Activated T-cell treated with anti-CD3 and anti-CD28 coated beads, Interleukin-2, amount 50 U/mL, for 1 hour (primary cell): Measurements from ENCODE around the gene EBPL.

Experiments
- DNase-seq: peaks from one replicate; pipeline ENCODE4 v3.0.0-alpha.2; 2020

The EBPL gene

DNA sequence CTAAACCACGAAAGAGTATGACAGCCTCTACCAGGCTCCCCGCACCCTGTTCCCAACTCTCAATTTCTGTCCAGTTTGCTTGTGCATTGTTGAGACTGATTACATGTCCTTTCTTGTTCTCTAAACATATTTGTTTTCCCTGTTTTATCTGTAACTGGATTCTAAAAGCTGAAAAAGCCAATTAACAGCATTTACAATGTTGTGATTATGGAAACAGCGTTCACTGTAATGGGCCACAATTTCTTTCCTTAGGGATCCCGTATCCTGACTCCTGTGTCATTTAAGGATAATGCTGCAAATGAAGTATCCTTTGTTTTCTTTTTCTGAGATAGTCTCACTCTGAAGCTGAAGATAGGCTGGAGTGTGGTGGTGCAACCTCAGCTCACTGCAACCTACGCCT lies 20.5 kb downstream of the EBPL start:
- DNase-seq: no peak

DNA sequence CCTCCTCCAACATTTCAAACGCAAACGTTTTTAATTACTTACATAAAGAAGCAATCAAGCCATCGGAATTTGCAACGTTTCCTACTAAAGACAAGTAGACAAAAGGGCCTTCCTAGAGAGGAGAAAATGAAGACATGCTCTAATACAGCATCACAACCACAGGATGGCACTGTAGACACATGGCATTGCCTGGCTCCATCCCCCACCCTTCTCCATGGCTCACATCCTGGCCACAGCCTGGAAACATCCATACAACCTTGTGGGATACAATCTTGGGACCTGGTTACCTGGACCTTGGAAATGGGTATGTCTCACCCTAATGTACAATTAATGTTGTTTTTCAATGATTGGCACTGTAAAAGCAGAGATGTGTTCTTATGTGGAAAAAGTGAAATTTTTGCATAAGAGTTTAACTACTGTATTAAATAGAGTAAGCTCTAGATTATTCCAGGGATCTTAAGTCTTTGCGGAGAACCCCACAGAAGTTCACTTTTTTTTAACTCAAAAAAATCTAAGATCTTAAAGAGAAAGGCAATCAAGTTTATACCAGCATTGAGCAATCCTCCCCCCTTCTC lies 21.5 kb downstream of the EBPL start:
- DNase-seq: no peak

DNA sequence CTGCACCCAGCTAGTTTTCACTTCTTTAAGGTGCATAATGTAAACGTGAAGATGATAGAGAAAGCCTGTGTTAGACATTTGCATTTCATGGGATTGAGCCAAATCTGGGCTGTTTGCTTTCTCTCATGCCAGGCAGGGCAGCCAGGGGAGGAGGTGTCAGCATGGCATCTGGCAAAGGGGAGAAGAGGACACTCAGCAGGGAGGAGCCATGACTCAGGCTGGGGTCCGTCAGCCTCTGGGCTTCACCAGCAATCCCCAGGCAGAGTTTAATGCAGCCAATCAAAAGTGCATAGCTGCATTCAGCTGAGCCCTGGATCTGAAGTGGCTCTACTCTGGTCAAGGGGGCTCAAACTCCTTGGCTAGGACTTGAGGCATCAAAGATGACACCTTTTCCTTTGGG lies 23.5 kb downstream of the EBPL start:
- no peak for DNase-seq

DNA sequence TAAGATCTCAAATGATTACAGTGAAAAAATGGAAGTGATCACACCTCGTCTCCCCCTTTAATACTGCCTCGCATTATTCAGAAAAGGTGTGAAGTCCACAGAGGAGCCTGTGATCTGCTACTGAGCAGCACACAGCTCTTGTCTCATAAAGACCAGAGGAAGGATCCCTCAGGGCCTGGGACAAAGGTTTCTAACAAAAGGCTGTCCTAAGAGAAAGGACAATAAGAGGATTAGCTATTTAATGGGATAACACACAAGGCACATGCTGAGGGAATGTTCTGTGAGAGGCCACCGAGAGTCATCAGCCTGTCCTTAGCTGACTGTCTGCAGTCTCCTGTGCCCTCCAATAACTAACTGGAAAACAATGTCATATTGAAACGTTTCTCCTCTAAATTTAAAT lies 26.7 kb downstream of the EBPL start:
- no peak for DNase-seq

DNA sequence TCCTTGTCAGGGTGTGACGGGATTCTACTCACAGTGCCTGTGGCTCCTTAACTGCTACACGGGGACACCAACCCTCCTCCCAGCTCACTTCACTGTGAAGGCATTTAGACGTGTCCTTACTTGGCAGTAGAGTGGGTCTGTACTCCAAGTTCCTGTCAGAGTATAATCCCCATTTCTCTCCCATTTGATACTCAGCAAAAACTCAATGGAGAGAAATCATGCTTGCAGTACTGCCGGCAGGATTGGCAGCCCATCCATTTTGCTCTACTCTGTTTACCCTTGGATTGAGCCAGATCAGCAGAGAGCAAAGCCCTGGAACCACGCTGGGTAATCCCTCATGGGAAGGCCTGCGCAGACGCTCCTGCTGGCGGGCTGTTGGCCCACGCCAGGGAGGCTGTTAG lies 34.0 kb downstream of the EBPL start:
- no peak for DNase-seq

DNA sequence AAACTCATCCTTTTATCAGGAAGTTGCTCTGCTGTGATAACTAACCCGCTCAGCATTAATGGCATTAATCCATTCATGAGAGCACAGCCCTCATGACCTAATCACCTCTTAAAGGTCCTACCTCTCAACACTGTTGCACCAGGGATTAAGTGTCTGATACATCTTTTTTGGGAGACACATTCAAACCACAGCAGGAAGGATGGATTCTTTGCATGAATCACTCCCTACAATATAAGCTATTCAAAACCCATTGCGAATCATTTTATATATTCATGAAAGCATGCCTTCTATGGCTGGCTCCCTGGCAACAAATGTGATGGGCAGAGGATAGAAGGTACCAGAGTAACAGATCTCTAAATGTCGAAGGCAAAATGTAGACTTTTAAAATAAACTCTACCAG lies 35.4 kb downstream of the EBPL start:
- DNase-seq: no peak

DNA sequence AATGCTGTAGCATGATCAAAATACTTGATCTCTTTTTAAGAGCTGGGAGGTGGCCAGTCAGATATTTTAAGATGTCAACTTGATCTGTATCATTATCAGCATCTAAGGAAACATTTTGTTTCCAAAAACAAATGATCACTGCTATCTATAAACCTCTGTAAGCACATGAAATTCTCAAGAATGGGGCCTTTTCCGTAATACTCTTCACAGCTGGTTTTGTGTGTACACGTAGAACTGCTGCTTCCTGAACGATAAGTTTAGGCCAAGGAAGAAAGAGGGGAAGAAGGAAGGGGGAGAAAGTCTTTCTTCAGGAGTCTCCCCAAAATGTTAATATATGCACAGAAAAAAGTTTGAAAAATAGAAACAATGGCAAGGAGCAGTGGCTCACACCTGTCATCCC lies 37.3 kb downstream of the EBPL start:
- DNase-seq: no peak

DNA sequence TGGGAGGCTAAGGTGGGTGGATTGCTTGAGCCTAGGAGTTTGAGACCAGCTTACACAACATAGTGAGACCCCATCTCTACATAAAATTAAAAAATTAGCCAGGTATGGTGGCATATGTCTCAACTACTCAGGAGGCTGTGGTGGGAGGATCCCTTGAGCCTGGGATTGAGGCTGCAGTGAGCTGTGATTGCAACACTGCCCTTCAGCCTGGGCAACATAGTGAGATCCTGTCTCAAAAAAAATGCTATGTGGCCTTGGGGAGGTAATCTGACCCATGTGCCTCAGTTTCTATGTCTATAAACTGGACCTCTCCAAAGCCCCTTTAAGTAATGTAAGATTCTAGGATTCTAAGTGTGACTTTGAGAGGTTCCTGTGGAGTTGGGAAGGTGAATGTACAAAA lies 37.8 kb downstream of the EBPL start:
- DNase-seq: no peak

DNA sequence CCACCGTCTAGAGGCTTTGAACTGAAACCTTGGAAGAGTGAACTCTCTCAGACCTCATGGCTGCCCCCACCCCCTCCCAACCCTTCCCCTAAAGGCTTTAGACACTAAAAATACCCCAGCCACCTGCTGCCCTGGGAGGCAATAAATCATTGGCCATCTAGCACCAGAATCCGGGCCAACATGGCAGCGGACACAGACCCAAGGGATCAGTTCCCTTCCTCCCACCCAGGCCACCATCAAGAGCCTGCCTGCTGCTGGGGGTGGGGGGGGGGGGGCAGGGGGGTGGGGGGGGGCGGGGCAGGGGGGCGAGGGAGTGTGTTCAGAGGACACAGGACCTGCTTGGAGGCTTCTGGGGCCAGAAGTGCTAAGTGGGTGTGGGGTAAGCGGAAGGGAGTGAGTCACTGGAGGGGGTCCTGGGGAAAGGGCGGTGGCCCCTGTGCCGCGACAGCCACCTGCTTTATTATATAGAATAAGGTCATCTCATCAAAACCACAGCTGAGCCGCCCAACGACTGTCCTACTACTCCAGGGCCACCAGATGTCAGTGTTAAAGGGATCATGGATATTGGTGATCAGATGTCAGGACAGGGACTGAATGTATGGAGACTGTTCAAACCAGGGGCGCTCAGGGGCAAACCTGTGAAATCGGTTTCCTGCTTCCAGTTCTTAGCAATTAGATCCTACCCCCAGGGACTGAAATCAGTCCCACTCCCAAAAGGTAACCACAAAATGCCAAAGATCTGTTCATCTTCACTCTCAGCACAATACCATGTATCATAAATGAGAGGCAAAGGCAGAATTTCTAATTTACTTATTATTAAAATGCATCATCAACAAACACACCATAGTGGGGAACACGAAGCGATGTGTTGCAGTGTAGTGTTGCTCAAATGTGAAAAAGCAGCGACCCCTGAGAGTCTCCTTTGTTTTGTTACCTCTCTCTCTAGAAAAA lies 38.7 kb downstream of the EBPL start:
- DNase-seq: no peak

DNA sequence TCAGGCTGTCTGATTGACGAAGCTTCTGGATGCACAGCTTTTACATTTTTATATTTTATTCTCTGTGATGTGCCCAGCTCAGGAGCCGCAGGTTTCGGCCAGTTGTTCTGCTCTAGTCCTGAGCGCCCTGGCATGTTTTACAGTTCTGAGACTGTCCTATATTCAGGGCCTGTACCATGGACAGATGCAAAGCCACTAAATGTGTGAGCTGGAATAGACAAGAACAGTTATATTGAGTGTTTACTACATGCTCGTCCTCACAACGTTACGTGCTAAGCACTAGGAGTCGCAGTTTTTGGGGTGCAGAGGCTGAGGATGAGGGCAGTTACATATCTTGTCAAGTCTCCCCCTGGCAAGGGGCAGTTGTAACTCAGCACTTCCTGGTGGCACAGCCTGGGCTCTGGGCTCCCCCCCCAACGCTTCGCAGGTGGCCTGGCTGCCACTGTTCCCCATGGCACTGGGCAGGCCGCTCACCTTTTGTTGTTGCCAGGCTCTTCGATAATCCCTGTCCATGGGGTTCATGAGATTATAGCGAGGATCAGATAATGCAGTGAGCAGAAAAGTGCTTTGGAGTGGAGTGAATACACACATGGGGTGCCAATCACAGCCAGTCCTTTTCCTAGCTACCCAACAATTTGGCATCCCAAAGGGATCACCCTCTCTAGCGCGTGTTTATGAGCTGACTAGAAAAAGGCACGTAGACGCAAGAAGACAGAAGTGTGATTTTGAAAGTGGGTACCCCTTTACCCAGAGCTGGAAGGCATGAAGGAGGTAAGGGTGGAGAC lies 39.5 kb downstream of the EBPL start:
- DNase-seq: no peak

DNA sequence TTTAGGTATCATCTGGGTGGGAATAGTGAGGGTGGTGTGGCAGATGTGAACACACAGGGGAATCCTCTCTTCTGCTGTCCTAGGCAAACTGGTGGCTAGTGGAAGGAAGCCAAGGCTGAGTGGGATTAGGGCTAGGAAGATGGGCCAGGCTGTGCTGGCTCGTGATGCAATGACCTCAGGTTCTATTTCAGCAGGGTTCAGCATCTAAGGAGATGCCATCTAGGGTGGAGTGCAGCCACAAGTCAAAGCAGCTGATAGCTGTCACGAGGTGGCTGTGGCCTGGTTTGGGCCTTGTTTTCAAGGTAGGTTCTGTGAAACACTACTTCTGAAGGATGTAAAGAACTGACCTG lies 41.3 kb downstream of the EBPL start:
- DNase-seq: no peak

DNA sequence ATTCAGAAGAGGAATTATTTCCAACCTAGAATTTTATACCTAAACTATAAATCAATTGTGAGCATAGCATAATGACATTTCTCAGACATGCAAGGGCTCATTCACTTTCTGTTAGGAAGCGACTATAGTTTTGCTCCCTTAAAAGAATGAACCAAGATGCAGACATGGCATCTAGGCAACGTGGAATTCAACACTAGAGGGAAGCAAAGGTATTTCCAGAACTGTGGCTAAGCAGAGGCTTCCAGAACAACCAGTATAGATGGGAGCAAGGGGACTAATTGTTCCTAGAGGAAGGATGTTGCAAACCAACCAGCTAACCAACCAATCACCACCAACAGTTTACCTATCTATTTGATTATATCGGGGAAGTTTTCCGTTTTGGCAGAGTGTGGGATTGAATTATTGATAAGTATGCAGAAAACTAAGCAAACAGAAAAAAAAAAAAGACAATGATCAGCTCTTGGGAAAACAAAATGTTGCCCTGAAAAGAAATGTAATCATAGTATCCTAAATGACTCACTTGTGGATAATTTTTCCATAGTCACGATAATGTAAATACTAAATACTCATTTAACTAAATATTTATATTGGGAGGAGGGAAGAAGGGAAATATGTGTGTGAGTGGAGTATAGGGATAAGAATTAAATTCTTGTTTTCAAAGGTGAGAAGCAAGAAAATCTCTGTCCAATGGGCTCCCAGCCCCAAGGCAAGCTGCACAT lies 41.9 kb downstream of the EBPL start:
- no peak for DNase-seq

DNA sequence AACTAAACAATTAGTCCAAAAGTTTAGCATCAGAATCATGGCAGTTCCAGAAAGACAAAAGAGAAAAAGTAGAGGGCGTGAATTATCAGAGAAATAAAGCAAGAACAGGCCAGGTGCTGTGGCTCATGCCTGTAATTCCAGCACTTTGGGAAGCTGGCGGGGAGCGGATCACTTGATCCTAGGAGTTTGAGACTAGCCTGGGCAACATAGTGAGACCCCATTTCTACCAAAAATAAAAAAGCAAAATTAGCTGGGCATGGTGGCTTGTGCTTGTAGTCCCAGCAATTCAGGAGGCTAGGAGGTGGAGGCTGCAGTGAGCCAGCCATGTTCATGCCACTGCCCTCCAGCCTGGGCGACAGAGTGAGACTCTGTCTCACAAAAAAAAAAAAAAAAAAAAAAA lies 44.6 kb downstream of the EBPL start:
- no peak for DNase-seq

DNA sequence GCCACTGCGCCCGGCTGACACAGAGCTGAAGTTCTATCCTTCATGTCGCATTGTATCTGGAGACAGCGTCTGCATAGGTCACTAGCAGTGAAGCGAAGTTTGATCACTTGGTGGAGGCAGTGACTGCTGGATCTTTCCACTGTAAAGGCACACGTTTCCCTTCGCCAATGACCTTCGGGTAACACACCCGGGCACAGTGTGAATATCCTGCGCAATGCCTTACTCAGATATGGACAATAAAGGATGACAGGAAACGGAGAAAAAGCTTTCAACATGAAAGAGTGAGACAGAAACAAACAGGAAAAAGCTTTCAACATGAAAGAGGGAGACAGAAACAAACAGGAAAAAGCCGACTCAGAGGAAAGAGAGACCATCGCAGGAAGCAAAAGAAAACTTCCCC lies 45.8 kb downstream of the EBPL start:
- DNase-seq: no peak

DNA sequence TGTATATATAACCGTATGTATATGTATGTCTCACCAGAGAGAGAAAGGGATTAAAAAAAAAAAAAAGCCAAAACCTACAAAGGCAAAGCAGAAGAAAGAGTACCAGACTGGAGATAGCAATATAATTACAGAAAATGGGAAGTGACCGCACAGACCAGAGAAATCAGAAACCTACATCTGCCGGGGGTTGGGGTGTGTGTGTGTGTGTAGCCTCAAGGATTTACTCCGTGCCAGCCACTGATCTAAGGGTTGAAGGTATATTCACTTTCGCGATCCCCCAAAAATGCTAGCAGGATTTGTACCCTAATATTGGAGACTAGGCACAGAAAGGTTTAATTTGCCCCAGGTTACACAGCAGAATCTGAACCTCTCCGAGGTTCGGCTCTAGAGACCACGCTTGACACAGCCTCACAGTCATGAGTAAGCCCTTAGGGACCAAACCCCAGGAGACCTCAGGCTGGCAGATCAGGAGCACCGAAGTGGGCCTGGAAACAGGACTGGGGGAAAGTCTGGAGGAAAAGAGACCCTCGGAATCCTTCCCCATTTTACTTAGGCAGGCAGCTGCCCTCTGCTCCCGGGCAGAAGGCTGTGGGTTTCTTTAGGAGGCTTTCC lies 48.1 kb downstream of the EBPL start:
- no peak for DNase-seq

DNA sequence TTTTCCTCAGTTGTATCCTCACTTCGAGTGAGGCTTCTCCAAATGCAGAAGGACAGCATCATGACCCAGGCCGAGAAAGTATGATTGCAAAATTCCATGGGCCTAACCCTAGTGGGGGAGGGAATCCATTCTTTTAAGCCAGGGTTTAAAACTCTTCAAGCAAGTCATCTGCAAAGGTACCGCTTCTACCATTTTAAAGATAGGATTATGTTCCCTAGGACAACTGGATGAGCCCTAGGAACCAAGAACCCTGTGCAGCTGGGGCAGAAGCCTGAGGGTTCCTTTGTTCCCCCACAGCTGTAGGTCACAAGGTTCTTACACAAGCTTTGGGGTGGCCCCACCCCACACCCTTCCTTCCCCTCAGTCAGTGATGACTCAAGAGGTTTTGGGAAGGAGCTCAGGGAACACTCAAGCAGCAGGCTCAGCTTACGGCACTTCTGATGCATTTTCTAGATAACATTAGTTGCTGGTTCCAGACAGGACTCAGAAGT lies 49.4 kb downstream of the EBPL start:
- no peak for DNase-seq

DNA sequence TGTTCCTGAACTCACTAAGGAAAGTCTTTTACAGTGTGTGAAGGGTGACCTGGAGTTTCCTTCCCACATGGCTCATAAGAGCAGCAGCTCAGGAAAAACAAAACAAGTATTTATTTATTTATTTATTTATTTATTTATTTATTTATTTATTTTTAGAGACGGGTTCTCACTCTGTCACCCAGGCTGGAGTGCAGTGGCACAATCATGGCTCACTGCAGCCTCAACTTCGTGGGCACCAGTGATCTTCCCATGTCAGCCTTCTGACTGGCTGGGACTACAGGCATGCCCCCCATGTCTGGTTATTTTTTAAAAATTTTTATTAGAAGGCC lies 52.6 kb downstream of the EBPL start:
- no peak for DNase-seq

DNA sequence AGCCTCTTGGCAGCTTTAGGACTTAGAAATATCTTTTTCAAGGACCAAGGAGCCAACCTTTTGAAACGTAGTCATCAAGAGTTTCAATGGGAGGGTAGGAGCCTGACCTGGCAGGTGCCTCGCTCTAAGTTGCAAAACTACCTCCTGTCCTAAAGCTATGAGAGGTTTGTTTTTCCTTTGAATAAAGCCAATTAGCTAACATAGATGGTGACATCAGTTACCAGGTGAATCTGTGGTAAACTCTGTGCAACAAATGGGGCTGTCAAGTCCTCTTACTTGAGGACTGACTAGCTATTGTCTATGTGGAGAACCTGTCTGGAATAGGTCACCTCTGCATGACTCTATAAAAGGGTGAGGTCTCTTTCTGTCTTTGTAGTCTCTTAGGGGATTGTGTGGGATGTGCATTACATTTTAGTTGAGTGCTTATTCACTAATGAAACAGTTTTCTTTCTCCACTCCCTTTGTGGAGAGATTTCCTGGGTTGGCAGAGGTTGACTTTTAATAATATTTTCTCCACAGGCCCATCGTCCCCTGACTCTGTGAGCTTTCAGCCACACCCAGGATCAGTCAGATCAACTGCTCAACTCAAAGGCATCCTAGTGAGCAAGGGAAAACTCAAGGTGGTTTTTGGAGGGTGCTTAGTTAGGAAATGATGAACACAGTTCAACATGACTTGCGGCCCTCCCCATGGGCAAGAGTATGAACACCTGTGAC lies 53.1 kb downstream of the EBPL start:
- no peak for DNase-seq

DNA sequence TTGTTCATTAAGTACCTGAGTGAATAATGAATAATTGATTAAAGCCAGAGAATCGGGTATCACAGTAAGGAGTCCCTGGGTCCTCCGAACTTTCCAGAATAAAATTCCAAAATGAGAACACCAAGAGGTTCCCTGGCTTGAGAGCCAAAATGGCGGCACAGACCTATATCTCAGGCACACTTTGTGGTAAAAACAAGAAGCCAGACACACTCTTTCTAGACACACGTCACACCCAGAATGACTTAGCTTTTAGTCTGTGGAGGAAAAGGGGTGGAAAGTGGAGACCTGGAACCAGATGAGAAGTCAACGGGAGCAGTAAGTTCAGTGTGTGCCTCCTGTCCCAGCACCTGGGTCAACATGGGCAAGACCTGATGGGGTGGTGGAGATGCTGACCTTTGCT lies 54.6 kb downstream of the EBPL start:
- DNase-seq: no peak

DNA sequence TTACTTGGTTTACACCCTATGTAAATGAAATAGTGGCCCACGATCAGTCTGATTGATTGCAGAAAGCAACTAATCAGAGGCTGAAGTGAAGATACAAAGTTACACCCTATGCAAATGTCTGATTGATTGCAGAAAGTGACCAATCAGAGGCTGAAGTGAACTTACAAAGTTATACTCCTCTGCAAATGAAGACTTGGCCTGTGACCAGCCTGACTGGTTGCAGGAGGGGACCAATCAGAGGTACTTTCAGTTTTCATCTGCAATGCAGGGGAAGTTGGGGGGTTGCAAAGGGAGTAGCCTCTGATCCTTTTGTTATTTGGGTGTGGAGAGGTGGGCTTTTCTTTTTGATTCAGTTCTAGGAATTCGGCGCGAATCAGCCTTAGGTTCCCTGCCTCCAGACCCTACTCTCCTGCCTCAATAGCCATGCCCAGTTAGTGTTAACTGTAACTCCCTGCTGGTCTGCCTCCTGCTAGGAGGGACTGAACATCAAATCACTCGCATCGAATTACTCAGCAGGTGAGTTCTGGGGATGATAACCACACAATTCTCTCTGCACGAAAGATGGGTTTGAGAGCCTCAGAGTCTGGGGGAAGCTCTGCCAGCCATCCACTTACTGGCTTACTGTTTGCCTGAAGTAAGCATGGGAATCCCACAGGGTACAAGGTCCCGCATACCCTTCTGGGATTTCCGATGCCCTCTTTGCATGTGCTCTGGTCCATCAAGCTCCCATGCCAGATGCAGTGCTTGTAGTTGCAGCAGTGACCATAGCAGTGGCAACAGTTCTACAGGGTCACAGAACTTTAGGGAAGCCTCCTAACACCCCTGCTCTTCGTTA lies 55.5 kb downstream of the EBPL start:
- DNase-seq: no peak

DNA sequence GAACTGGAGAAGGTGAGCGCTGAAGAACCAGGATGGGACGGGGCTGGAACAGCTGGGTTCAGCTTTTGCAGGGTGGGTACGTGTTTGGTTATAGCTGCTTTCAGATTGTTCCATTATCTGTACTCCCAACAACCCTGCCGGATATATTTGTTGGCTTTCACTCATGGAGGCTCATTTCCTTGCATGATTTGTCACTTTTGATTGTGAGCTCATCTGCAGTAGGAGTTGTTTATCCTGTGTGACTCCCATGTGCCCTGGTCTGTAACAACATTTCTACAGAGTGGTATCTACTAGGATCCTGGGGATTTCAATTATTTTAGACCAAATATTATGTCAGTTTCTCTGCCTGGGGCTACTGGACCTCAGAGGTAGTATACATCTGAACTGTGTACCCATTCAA lies 57.6 kb downstream of the EBPL start:
- no peak for DNase-seq
